ENCODE results near the gene ERVK3-1.
"Not testable (repeated sequence)": the region's sequence is repeated elsewhere in the genome, so short reads cannot be mapped to it uniquely, and the experiment has no call there.

The ERVK3-1 gene

GRCh38 chr19:58305065-58305931 is at the start of gene ERVK3-1:
TSS of gene ERVK3-1 (plus strand) at chr19:58305377. CDS start at chr19:58312169, 6,792 bp downstream.
- peak; percentile 96 for DNase-seq

GRCh38 chr19:58258259-58258658 is 46.9 kb upstream of the ERVK3-1 start:
- not testable (repeated sequence) for DNase-seq

- DNase-seq: no peak
Observed at GRCh38 chr19:58261600-58261967, 43.6 kb upstream of the ERVK3-1 start.

- no peak for DNase-seq
Observed at GRCh38 chr19:58261968-58262921, 42.9 kb upstream of the ERVK3-1 start.

GRCh38 chr19:58262922-58263296 is 42.3 kb upstream of the ERVK3-1 start:
- no peak for DNase-seq

- no peak for DNase-seq
Observed at GRCh38 chr19:58265100-58265499, 40.1 kb upstream of the ERVK3-1 start.

- DNase-seq: no peak
Observed at GRCh38 chr19:58268344-58268743, 36.8 kb upstream of the ERVK3-1 start.

- DNase-seq: no peak
Observed at GRCh38 chr19:58274771-58275201, 30.4 kb upstream of the ERVK3-1 start.

- DNase-seq: no peak
Observed at GRCh38 chr19:58275564-58275963, 29.6 kb upstream of the ERVK3-1 start.

GRCh38 chr19:58277197-58277596 is 28.0 kb upstream of the ERVK3-1 start:
- DNase-seq: no peak

GRCh38 chr19:58277748-58278540 is 27.2 kb upstream of the ERVK3-1 start:
- DNase-seq: no peak

GRCh38 chr19:58278541-58279041 is 26.6 kb upstream of the ERVK3-1 start, which contains the start of gene ZNF8:
TSS of gene ZNF8 (plus strand) at chr19:58278955. CDS start at chr19:58279082, 127 bp downstream.
- peak; percentile 99 for DNase-seq

GRCh38 chr19:58279042-58279924 is 25.9 kb upstream of the ERVK3-1 start:
- peak; percentile 10 for DNase-seq

GRCh38 chr19:58279925-58280316 is 25.3 kb upstream of the ERVK3-1 start:
- DNase-seq: no peak

- no peak for DNase-seq
Observed at GRCh38 chr19:58284199-58284598, 21.0 kb upstream of the ERVK3-1 start.

GRCh38 chr19:58291943-58292342 is 13.2 kb upstream of the ERVK3-1 start:
- DNase-seq: no peak

GRCh38 chr19:58294743-58295374 is 10.3 kb upstream of the ERVK3-1 start:
- DNase-seq: no peak

GRCh38 chr19:58296104-58296503 is 9.1 kb upstream of the ERVK3-1 start:
- no peak for DNase-seq

GRCh38 chr19:58300620-58301019 is 4.6 kb upstream of the ERVK3-1 start:
- no peak for DNase-seq

GRCh38 chr19:58304255-58304654 is 922 bp upstream of the ERVK3-1 start:
- no peak for DNase-seq

GRCh38 chr19:58304748-58305064 is 471 bp upstream of the ERVK3-1 start:
- DNase-seq: no peak

Data from CD4-positive, alpha-beta T cell treated with Interleukin-4 for 4 hours (primary cell).